ENCODE results near the gene EPB41L1.

Gene EPB41L1

GRCh38 chr20:36243726-36244125 lies 89.2 kb downstream of the EPB41L1 start:
- no peak for ATAC-seq (ENCODE audit: low read depth)
- H3K27me3 ChIP-seq (ENCODE audit: insufficient read depth, poor library complexity, severe bottlenecking): no peaks in the 10 kb centered on the region
- H3K27ac ChIP-seq (ENCODE audit: poor library complexity, severe bottlenecking): no peak overlapping the region
- H3K36me3 ChIP-seq (ENCODE audit: low read depth): peaks cover 100% of the 10 kb centered on the region
- H3K4me1 ChIP-seq (ENCODE audit: insufficient read depth, poor library complexity, severe bottlenecking): peaks cover 2% of the 10 kb centered on the region
- H3K9me3 ChIP-seq (ENCODE audit: severe bottlenecking): no peaks in the 10 kb centered on the region
- no peak overlapping the region for H3K4me3 ChIP-seq (ENCODE audit: severe bottlenecking)
- DNase-seq (ENCODE audit: low spot score): no peak
- TF ChIP-seq CTCF (IDR thresholded peaks at IDR 0.05; ENCODE audit: poor library complexity, severe bottlenecking): no peak

- Histone ChIP-seq H3K4me1 (ENCODE audit: insufficient read depth, poor library complexity, severe bottlenecking) (peaks cover 12% of the 10 kb centered on the region), H3K36me3 (ENCODE audit: low read depth) (peaks cover 97% of the 10 kb centered on the region)
Observed at GRCh38 chr20:36246401-36246800, 91.9 kb downstream of the EPB41L1 start.

GRCh38 chr20:36248836-36249235 lies 94.3 kb downstream of the EPB41L1 start:
- Histone ChIP-seq H3K9me3 (ENCODE audit: severe bottlenecking) (no peaks in the 10 kb centered on the region), H3K36me3 (ENCODE audit: low read depth) (peaks cover 95% of the 10 kb centered on the region), H3K4me1 (ENCODE audit: insufficient read depth, poor library complexity, severe bottlenecking) (peaks cover 21% of the 10 kb centered on the region), H3K4me3 (ENCODE audit: severe bottlenecking) (no peak overlapping the region), H3K27me3 (ENCODE audit: insufficient read depth, poor library complexity, severe bottlenecking) (no peaks in the 10 kb centered on the region), H3K27ac (ENCODE audit: poor library complexity, severe bottlenecking) (no peak overlapping the region)
- TF ChIP-seq CTCF (IDR thresholded peaks at IDR 0.05; ENCODE audit: poor library complexity, severe bottlenecking): no peak
- DNase-seq (ENCODE audit: low spot score) (peak; percentile 47), ATAC-seq (ENCODE audit: low read depth) (no peak)

More at GRCh38 chr20:36246401-36246800, 91.9 kb downstream of the EPB41L1 start:
- H3K27me3 ChIP-seq (ENCODE audit: insufficient read depth, poor library complexity, severe bottlenecking): no peaks in the 10 kb centered on the region
- no peak overlapping the region for H3K27ac ChIP-seq (ENCODE audit: poor library complexity, severe bottlenecking)
- no peak for ATAC-seq (ENCODE audit: low read depth)
- no peak overlapping the region for H3K4me3 ChIP-seq (ENCODE audit: severe bottlenecking)
- no peaks in the 10 kb centered on the region for H3K9me3 ChIP-seq (ENCODE audit: severe bottlenecking)
- DNase-seq (ENCODE audit: low spot score): peak; percentile 66
- TF ChIP-seq CTCF (IDR thresholded peaks at IDR 0.05; ENCODE audit: poor library complexity, severe bottlenecking): no peak

GRCh38 chr20:36249450-36249849 lies 94.9 kb downstream of the EPB41L1 start:
- Histone ChIP-seq H3K9me3 (ENCODE audit: severe bottlenecking) (no peaks in the 10 kb centered on the region), H3K27ac (ENCODE audit: poor library complexity, severe bottlenecking) (no peak overlapping the region), H3K4me1 (ENCODE audit: insufficient read depth, poor library complexity, severe bottlenecking) (peaks cover 21% of the 10 kb centered on the region), H3K27me3 (ENCODE audit: insufficient read depth, poor library complexity, severe bottlenecking) (no peaks in the 10 kb centered on the region), H3K36me3 (ENCODE audit: low read depth) (peaks cover 93% of the 10 kb centered on the region), H3K4me3 (ENCODE audit: severe bottlenecking) (no peak overlapping the region)
- DNase-seq (ENCODE audit: low spot score): no peak
- no peak for TF ChIP-seq CTCF (IDR thresholded peaks at IDR 0.05; ENCODE audit: poor library complexity, severe bottlenecking)
- no peak for ATAC-seq (ENCODE audit: low read depth)

GRCh38 chr20:36251426-36251825 lies 96.9 kb downstream of the EPB41L1 start:
- Histone ChIP-seq H3K27ac (ENCODE audit: poor library complexity, severe bottlenecking) (no peak overlapping the region), H3K4me1 (ENCODE audit: insufficient read depth, poor library complexity, severe bottlenecking) (peaks cover 21% of the 10 kb centered on the region), H3K9me3 (ENCODE audit: severe bottlenecking) (no peaks in the 10 kb centered on the region), H3K4me3 (ENCODE audit: severe bottlenecking) (no peak overlapping the region), H3K36me3 (ENCODE audit: low read depth) (peaks cover 93% of the 10 kb centered on the region), H3K27me3 (ENCODE audit: insufficient read depth, poor library complexity, severe bottlenecking) (no peaks in the 10 kb centered on the region)
- DNase-seq (ENCODE audit: low spot score) (peak; percentile 78), ATAC-seq (ENCODE audit: low read depth) (peak; percentile 81)
- TF ChIP-seq CTCF (IDR thresholded peaks at IDR 0.05; ENCODE audit: poor library complexity, severe bottlenecking): no peak
